ENCODE data around the gene KCNE2. TPM values are rescaled to one million over a fixed set of nuclear protein-coding genes. Genes with fewer than 3 reads are reported as not detected.

KCNE2 gene
- polyA plus RNA-seq, 1 donor (not counting 4 experiments of a cell fraction or from before 2014, with no cell fraction given) = not detected

- H3K79me2 ChIP-seq (ENCODE audit: control insufficient read depth, insufficient read depth, low read length) = no peaks in the 10 kb centered on the region
- no peaks in the 10 kb centered on the region for H3K36me3 ChIP-seq (ENCODE audit: control insufficient read depth in 2 of 2, extremely low read depth in 1 of 2, insufficient read depth in 2 of 2, low read length in 2 of 2)
- no peak overlapping the region for H3K4me3 ChIP-seq (ENCODE audit: control insufficient read depth in 2 of 3, extremely low read depth in 1 of 3, insufficient read depth in 2 of 3, low read depth in 1 of 3, low read length in 3 of 3)
- H4K20me1 ChIP-seq (ENCODE audit: control insufficient read depth, extremely low read depth, insufficient read depth, low read length) = no peaks in the 10 kb centered on the region
- H3K4me1 ChIP-seq (ENCODE audit: control insufficient read depth, extremely low read depth, insufficient read depth, low read length) = no peaks in the 10 kb centered on the region
- H3K9ac ChIP-seq (ENCODE audit: control insufficient read depth, extremely low read depth, insufficient read depth, low read length) = no peak overlapping the region
- H3K4me2 ChIP-seq (ENCODE audit: control insufficient read depth, extremely low read depth, insufficient read depth, low read depth, low read length) = no peak overlapping the region
- no peak for DNase-seq (ENCODE audit: low read depth, low spot score)
- no peak overlapping the region for H2AFZ ChIP-seq (ENCODE audit: control insufficient read depth, low read length)
- H3K27ac ChIP-seq (ENCODE audit: control insufficient read depth, insufficient read depth, low read length) = no peak overlapping the region
- no peaks in the 10 kb centered on the region for H3K9me3 ChIP-seq (ENCODE audit: control insufficient read depth, low read depth, low read length)
- dilution Hi-C loops (cut with MboI; ENCODE audit: extremely low pct_ligation_motif_present, low sequenced_read_pairs) = no loop called here
- no peak for FAIRE-seq
- peaks cover 3% of the 10 kb centered on the region for H3K27me3 ChIP-seq (ENCODE audit: control insufficient read depth, extremely low read depth, insufficient read depth, low read length)
- TF ChIP-seq, protein P1, sequence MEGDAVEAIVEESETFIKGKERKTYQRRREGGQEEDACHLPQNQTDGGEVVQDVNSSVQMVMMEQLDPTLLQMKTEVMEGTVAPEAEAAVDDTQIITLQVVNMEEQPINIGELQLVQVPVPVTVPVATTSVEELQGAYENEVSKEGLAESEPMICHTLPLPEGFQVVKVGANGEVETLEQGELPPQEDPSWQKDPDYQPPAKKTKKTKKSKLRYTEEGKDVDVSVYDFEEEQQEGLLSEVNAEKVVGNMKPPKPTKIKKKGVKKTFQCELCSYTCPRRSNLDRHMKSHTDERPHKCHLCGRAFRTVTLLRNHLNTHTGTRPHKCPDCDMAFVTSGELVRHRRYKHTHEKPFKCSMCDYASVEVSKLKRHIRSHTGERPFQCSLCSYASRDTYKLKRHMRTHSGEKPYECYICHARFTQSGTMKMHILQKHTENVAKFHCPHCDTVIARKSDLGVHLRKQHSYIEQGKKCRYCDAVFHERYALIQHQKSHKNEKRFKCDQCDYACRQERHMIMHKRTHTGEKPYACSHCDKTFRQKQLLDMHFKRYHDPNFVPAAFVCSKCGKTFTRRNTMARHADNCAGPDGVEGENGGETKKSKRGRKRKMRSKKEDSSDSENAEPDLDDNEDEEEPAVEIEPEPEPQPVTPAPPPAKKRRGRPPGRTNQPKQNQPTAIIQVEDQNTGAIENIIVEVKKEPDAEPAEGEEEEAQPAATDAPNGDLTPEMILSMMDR (optimal IDR thresholded peaks at IDR 0.05 in 1 of 3, IDR thresholded peaks at IDR 0.05 in 1 of 3, conservative IDR thresholded peaks at IDR 0.05 in 1 of 3; ENCODE audit: extremely low read depth in 1 of 3, insufficient read depth in 2 of 3, low read length in 3 of 3) = no peak
- TF ChIP-seq EZH2 (IDR thresholded peaks at IDR 0.05; ENCODE audit: low read length) = no peak
- H3K9me1 ChIP-seq (ENCODE audit: control insufficient read depth, extremely low read depth, insufficient read depth, low read length) = no peaks in the 10 kb centered on the region
Measured at GRCh38 chr21:34331726-34332125, 32.1 kb upstream of the KCNE2 start.

GRCh38 chr21:34332347-34332746 is 31.5 kb upstream of the KCNE2 start:
- H3K9me1 ChIP-seq (ENCODE audit: control insufficient read depth, extremely low read depth, insufficient read depth, low read length) = no peaks in the 10 kb centered on the region
- H3K4me1 ChIP-seq (ENCODE audit: control insufficient read depth, extremely low read depth, insufficient read depth, low read length) = no peaks in the 10 kb centered on the region
- dilution Hi-C loops (cut with MboI; ENCODE audit: extremely low pct_ligation_motif_present, low sequenced_read_pairs) = no loop called here
- no peaks in the 10 kb centered on the region for H4K20me1 ChIP-seq (ENCODE audit: control insufficient read depth, extremely low read depth, insufficient read depth, low read length)
- H3K27ac ChIP-seq (ENCODE audit: control insufficient read depth, insufficient read depth, low read length) = no peak overlapping the region
- H3K9me3 ChIP-seq (ENCODE audit: control insufficient read depth, low read depth, low read length) = no peaks in the 10 kb centered on the region
- no peak for FAIRE-seq
- H3K9ac ChIP-seq (ENCODE audit: control insufficient read depth, extremely low read depth, insufficient read depth, low read length) = no peak overlapping the region
- no peaks in the 10 kb centered on the region for H3K79me2 ChIP-seq (ENCODE audit: control insufficient read depth, insufficient read depth, low read length)
- no peak overlapping the region for H3K4me2 ChIP-seq (ENCODE audit: control insufficient read depth, extremely low read depth, insufficient read depth, low read depth, low read length)
- no peak for DNase-seq (ENCODE audit: low read depth, low spot score)
- H3K27me3 ChIP-seq (ENCODE audit: control insufficient read depth, extremely low read depth, insufficient read depth, low read length) = peaks cover 3% of the 10 kb centered on the region
- H2AFZ ChIP-seq (ENCODE audit: control insufficient read depth, low read length) = no peak overlapping the region
- H3K36me3 ChIP-seq (ENCODE audit: control insufficient read depth in 2 of 2, extremely low read depth in 1 of 2, insufficient read depth in 2 of 2, low read length in 2 of 2) = no peaks in the 10 kb centered on the region
- TF ChIP-seq, protein P1 (optimal IDR thresholded peaks at IDR 0.05 in 1 of 3, IDR thresholded peaks at IDR 0.05 in 1 of 3, conservative IDR thresholded peaks at IDR 0.05 in 1 of 3; ENCODE audit: extremely low read depth in 1 of 3, insufficient read depth in 2 of 3, low read length in 3 of 3) = no peak
- TF ChIP-seq EZH2 (IDR thresholded peaks at IDR 0.05; ENCODE audit: low read length) = no peak
- H3K4me3 ChIP-seq (ENCODE audit: control insufficient read depth in 2 of 3, extremely low read depth in 1 of 3, insufficient read depth in 2 of 3, low read depth in 1 of 3, low read length in 3 of 3) = no peak overlapping the region

Data from keratinocyte (primary cell).